Endodermal cell (in vitro differentiated cells): ENCODE data around the gene LCN6. TPM values are rescaled to one million over a fixed set of nuclear protein-coding genes. Genes with fewer than 3 reads are reported as not detected.

Experiments
- DNase-seq: peaks from one replicate; pipeline ENCODE4 v3.0.0-alpha.2; 2017
- H3K27ac ChIP-seq: 2 replicates; pipeline ENCODE4 v1.5.1; 2013; ENCODE audit warnings: mild to moderate bottlenecking, low read depth, low read length, moderate library complexity
- H3K27me3 ChIP-seq: 2 replicates; pipeline ENCODE4 v1.6.1; 2013; ENCODE audit warnings: mild to moderate bottlenecking, low read length, moderate library complexity; ENCODE audit not compliant: insufficient read depth, control insufficient read depth, poor library complexity, severe bottlenecking
- H3K36me3 ChIP-seq: 2 replicates; pipeline ENCODE4 v1.7.0; 2013; ENCODE audit warnings: mild to moderate bottlenecking, low read length, moderate library complexity; ENCODE audit not compliant: control insufficient read depth, insufficient read depth
- H3K4me1 ChIP-seq: one replicate; pipeline ENCODE4 v1.7.0; 2013; ENCODE audit warnings: low read length; ENCODE audit not compliant: control insufficient read depth, insufficient read depth
- H3K4me3 ChIP-seq: 2 replicates; pipeline ENCODE4 v1.5.1; 2013; ENCODE audit warnings: mild to moderate bottlenecking, low read length, moderate library complexity
- H3K9ac ChIP-seq: 2 replicates; pipeline ENCODE4 v1.6.1; 2013; ENCODE audit warnings: mild to moderate bottlenecking, low read length, moderate library complexity; ENCODE audit not compliant: poor library complexity, severe bottlenecking; ENCODE audit errors: extremely low read depth
- H3K9me3 ChIP-seq: 2 replicates; pipeline ENCODE4 v1.6.1; 2013; ENCODE audit warnings: mild to moderate bottlenecking, low read length, moderate library complexity; ENCODE audit not compliant: control insufficient read depth
- H3K27ac Mint-ChIP-seq: 2 replicates; pipeline ENCODE4 v1.8.0; 2020; ENCODE audit warnings: mixed read lengths
- H3K27me3 Mint-ChIP-seq: 2 replicates; pipeline ENCODE4 v1.8.0; 2021; ENCODE audit warnings: mild to moderate bottlenecking, mixed read lengths; ENCODE audit not compliant: insufficient read depth
- H3K36me3 Mint-ChIP-seq: 2 replicates; pipeline ENCODE4 v1.8.0; 2020; ENCODE audit warnings: low read depth, mixed read lengths
- H3K4me1 Mint-ChIP-seq: 2 replicates; pipeline ENCODE4 v1.8.0; 2020; ENCODE audit warnings: mixed read lengths
- H3K4me3 Mint-ChIP-seq: 2 replicates; pipeline ENCODE4 v1.8.0; 2020; ENCODE audit warnings: mild to moderate bottlenecking, moderate library complexity, mixed read lengths
- H3K9me3 Mint-ChIP-seq: 2 replicates; pipeline ENCODE4 v1.8.0; 2020; ENCODE audit warnings: mild to moderate bottlenecking, mixed read lengths
- WGBS, 2 experiments: methylation state at CpG; one replicate each; pipeline versions ENCODE4 v1.1.5 to v1.1.7; 2013; ENCODE audit warnings: missing lambda C conversion rate in 2 of 2, mixed read lengths in 1 of 2; ENCODE audit not compliant: insufficient coverage in 1 of 2, insufficient read length in 1 of 2; 5-methylcytosine and 5-hydroxymethylcytosine counted together
- total RNA-seq, 2 donors: library from RNA; stranded (reverse); fragmentation: NEBNext Ultra II Directional in 1 of 2; extraction: Animal tissue kit (Norgen Biotek cat#: 25700) in 1 of 2; gene quantifications; 2 replicates in 1 of 2; 3 replicates in 1 of 2; pipeline ENCODE4 v1.2.1, GENCODE V29; 2021
- TF ChIP-seq, protein P1 (sequence below): fragments of 200-600 bp; sonication (generic); conservative IDR thresholded peaks from 2 replicates; pipeline ENCODE4 v1.5.0; 2021; ENCODE audit warnings: antibody characterized with exemption, mild to moderate bottlenecking

LCN6 gene
- total RNA-seq, 2 donors from 2014 or later, result not detected

DNA sequence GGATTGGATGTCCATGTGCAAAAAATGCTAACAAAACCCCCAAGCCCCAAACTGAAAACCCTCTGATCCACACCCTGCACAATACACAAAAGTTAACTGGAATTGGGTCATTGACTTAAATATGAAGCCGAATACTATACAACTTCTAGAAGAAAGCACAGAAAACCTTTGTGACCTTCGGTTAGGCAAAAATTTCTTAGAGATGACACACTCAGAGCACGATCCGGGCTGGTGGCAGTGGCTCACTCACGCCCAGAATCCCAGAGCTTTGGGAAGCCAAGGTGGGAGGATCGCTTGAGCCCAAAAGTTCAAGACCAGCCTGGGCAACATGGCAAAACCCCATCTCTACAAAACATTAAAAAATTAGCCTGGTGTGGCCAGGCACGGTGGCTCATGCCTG is 37.8 kb downstream of the LCN6 start:
- WGBS, 2 experiments, result 87 to 91% methylated on average over 6 to 7 of the region's 7 CpGs
- Mint-ChIP-seq H3K4me3 (peak overlapping the region; percentile 55), H3K27ac (no peak overlapping the region), H3K36me3 (no peaks in the 10 kb centered on the region), H3K9me3 (no peaks in the 10 kb centered on the region), H3K27me3 (peaks cover 12% of the 10 kb centered on the region), H3K4me1 (peaks cover 2% of the 10 kb centered on the region)
- H3K27ac ChIP-seq, result no peak overlapping the region
- H3K9ac ChIP-seq, result no peak overlapping the region
- no peak for DNase-seq
- H3K4me3 ChIP-seq, result no peak overlapping the region
- no peaks in the 10 kb centered on the region for H3K4me1 ChIP-seq
- no peaks in the 10 kb centered on the region for H3K9me3 ChIP-seq
- TF ChIP-seq, protein P1, sequence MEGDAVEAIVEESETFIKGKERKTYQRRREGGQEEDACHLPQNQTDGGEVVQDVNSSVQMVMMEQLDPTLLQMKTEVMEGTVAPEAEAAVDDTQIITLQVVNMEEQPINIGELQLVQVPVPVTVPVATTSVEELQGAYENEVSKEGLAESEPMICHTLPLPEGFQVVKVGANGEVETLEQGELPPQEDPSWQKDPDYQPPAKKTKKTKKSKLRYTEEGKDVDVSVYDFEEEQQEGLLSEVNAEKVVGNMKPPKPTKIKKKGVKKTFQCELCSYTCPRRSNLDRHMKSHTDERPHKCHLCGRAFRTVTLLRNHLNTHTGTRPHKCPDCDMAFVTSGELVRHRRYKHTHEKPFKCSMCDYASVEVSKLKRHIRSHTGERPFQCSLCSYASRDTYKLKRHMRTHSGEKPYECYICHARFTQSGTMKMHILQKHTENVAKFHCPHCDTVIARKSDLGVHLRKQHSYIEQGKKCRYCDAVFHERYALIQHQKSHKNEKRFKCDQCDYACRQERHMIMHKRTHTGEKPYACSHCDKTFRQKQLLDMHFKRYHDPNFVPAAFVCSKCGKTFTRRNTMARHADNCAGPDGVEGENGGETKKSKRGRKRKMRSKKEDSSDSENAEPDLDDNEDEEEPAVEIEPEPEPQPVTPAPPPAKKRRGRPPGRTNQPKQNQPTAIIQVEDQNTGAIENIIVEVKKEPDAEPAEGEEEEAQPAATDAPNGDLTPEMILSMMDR, result no peak
- peaks cover 17% of the 10 kb centered on the region for H3K27me3 ChIP-seq
- H3K36me3 ChIP-seq, result no peaks in the 10 kb centered on the region

- no peaks in the 10 kb centered on the region for H3K36me3 Mint-ChIP-seq
- peaks cover 12% of the 10 kb centered on the region for H3K27me3 Mint-ChIP-seq
- Histone ChIP-seq H3K4me3 (no peak overlapping the region), H3K9me3 (no peaks in the 10 kb centered on the region), H3K27ac (no peak overlapping the region), H3K4me1 (no peaks in the 10 kb centered on the region), H3K9ac (no peak overlapping the region), H3K36me3 (no peaks in the 10 kb centered on the region), H3K27me3 (peaks cover 17% of the 10 kb centered on the region)
- WGBS, 2 experiments, result 94% methylated on average over 24 of the region's 24 CpGs
- no peak overlapping the region for H3K4me3 Mint-ChIP-seq
- no peaks in the 10 kb centered on the region for H3K9me3 Mint-ChIP-seq
- peak; percentile 45 for DNase-seq
- no peak overlapping the region for H3K27ac Mint-ChIP-seq
- TF ChIP-seq, protein P1, result no peak
- peaks cover 2% of the 10 kb centered on the region for H3K4me1 Mint-ChIP-seq
Measured at GRCh38 chr9:136709454-136710109, 38.7 kb downstream of the LCN6 start.

DNA sequence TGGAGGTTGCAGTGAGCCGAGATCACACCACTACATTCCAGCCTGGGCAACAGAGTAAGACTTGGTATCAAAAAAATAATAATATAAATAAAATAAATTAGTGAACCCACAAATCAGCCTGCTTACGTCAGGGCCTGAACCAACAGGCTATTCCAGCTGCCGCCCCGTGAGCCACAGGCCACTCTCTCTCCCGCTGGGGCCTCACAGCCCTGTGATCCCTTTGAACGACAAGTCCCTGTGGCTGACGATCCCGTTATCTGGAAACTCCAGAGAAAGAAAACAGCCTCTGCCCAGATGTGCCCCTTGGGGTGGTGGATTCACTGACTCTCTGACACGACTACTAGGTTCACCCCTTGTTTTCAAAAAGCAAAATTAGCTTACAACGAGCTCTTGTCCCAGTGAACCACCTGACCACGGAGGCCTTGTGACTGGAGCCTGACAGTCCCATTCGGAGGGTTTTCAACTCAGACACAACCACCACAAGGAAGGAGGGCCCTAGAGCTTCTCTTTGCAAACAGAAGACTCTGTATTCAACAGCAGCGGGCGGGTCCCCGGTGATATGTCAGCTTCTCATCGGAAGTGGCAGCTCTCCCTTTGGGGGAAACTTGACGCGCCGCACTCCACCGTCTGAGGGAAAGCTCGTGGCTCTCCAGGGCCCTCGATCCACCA is 40.3 kb downstream of the LCN6 start:
- H3K4me3 ChIP-seq, result no peak overlapping the region
- 85 to 88% methylated on average over 17 to 21 of the region's 22 CpGs for WGBS, 2 experiments
- H3K27me3 ChIP-seq, result peaks cover 17% of the 10 kb centered on the region
- no peak overlapping the region for H3K4me3 Mint-ChIP-seq
- H3K27ac Mint-ChIP-seq, result no peak overlapping the region
- no peaks in the 10 kb centered on the region for H3K36me3 ChIP-seq
- H3K4me1 ChIP-seq, result no peaks in the 10 kb centered on the region
- no peak overlapping the region for H3K27ac ChIP-seq
- peaks cover 12% of the 10 kb centered on the region for H3K27me3 Mint-ChIP-seq
- no peaks in the 10 kb centered on the region for H3K9me3 ChIP-seq
- H3K9ac ChIP-seq, result no peak overlapping the region
- DNase-seq, result peak; percentile 40
- H3K4me1 Mint-ChIP-seq, result peaks cover 2% of the 10 kb centered on the region
- TF ChIP-seq, protein P1, result no peak
- H3K9me3 Mint-ChIP-seq, result no peaks in the 10 kb centered on the region
- no peaks in the 10 kb centered on the region for H3K36me3 Mint-ChIP-seq
